Smooth muscle cell (in vitro differentiated cells): ENCODE measurements around the gene BASP1. TPM values are rescaled to one million over a fixed set of nuclear protein-coding genes. Genes with fewer than 3 reads are reported as not detected.

Experiments used
- DNase-seq: peaks from one replicate; lab custom pipeline; 2025; ENCODE audit not compliant: unreplicated experiment; lab: John Stamatoyannopoulos, UW
- H2AFZ ChIP-seq: fragments of 200-600 bp; sonication (generic); 2 replicates; pipeline ENCODE4 v1.6.0; 2016; ENCODE audit warnings: antibody characterized with exemption, low read depth, mild to moderate bottlenecking
- H3F3A ChIP-seq: fragments of 200-600 bp; sonication (generic); 2 replicates; pipeline ENCODE4 v1.6.0; 2017; ENCODE audit warnings: antibody characterized with exemption, low read depth
- H3K27ac ChIP-seq: fragments of 200-600 bp; sonication (generic); 2 replicates; pipeline ENCODE4 v1.5.1; 2016; ENCODE audit warnings: low read depth, mild to moderate bottlenecking
- H3K27me3 ChIP-seq: fragments of 200-600 bp; sonication (generic); 2 replicates; pipeline ENCODE4 v1.6.1; 2016; ENCODE audit warnings: low read depth, mild to moderate bottlenecking
- H3K36me3 ChIP-seq: fragments of 200-600 bp; sonication (generic); 2 replicates; pipeline ENCODE4 v1.5.1; 2016; ENCODE audit warnings: low read depth
- H3K4me1 ChIP-seq: fragments of 200-600 bp; sonication (generic); 2 replicates; pipeline ENCODE4 v1.5.1; 2016; ENCODE audit warnings: low read depth
- H3K4me2 ChIP-seq: fragments of 200-600 bp; sonication (generic); 2 replicates; pipeline ENCODE4 v1.6.0; 2016; ENCODE audit warnings: mild to moderate bottlenecking
- H3K4me3 ChIP-seq: fragments of 200-600 bp; sonication (generic); 2 replicates; pipeline ENCODE4 v1.5.1; 2016; ENCODE audit warnings: mild to moderate bottlenecking
- H3K79me2 ChIP-seq: fragments of 200-600 bp; sonication (generic); 2 replicates; pipeline ENCODE4 v1.6.0; 2016; ENCODE audit warnings: low read depth, mild to moderate bottlenecking
- H3K9ac ChIP-seq: fragments of 200-600 bp; sonication (generic); 2 replicates; pipeline ENCODE4 v1.6.0; 2016; ENCODE audit warnings: low read depth
- H3K9me3 ChIP-seq: fragments of 200-600 bp; sonication (generic); replicated peaks from 2 replicates; pipeline ENCODE4 v1.5.1; 2016; ENCODE audit warnings: low read depth
- H4K20me1 ChIP-seq: fragments of 200-600 bp; sonication (generic); 2 replicates; pipeline ENCODE4 v1.6.0; 2016; ENCODE audit warnings: low read depth
- WGBS: methylation state at CpG from one replicate; pipeline ENCODE4 v1.1.7; 2016; ENCODE audit warnings: low lambda C conversion rate; 5-methylcytosine and 5-hydroxymethylcytosine counted together
- polyA plus RNA-seq: library from polyadenylated mRNA; unstranded; fragments of >200 nt; fragmentation: Nextera tagmentation; extraction: Ambion mirVana; gene quantifications from 2 replicates; pipeline ENCODE4 v1.2.1, GENCODE V29; 2016
- total RNA-seq: library from RNA; depleted of rRNA; stranded (reverse); fragments of >200 nt; gene quantifications from 2 replicates; pipeline ENCODE4 v1.2.3, GENCODE V29; 2014
- TF ChIP-seq, protein P1 (sequence below): fragments of 200-600 bp; sonication (generic); IDR thresholded peaks from 2 replicates; pipeline ENCODE4 v1.5.1; 2017; ENCODE audit warnings: borderline replicate concordance, mild to moderate bottlenecking, antibody characterized with exemption; ENCODE audit not compliant: insufficient read depth, poor library complexity, severe bottlenecking

BASP1 gene
- total and polyA plus RNA-seq, 2 experiments from 2014 or later = 194 to 304 TPM

GRCh38 chr5:17186256-17186655, 31.2 kb upstream of the BASP1 start:
- peaks cover 47% of the 10 kb centered on the region for H3F3A ChIP-seq
- H3K9me3 ChIP-seq = no peaks in the 10 kb centered on the region
- H3K27me3 ChIP-seq = no peaks in the 10 kb centered on the region
- peak overlapping the region; percentile 88 for H3K9ac ChIP-seq
- no peaks in the 10 kb centered on the region for H3K79me2 ChIP-seq
- no peak for DNase-seq
- H3K36me3 ChIP-seq = no peaks in the 10 kb centered on the region
- H3K4me2 ChIP-seq = peak overlapping the region; percentile 62
- H3K27ac ChIP-seq = peak overlapping the region; percentile 98
- H2AFZ ChIP-seq = no peak overlapping the region
- H3K4me1 ChIP-seq = peaks cover 22% of the 10 kb centered on the region
- WGBS = 66% methylated on average over 4 of the region's 4 CpGs
- TF ChIP-seq, protein P1, sequence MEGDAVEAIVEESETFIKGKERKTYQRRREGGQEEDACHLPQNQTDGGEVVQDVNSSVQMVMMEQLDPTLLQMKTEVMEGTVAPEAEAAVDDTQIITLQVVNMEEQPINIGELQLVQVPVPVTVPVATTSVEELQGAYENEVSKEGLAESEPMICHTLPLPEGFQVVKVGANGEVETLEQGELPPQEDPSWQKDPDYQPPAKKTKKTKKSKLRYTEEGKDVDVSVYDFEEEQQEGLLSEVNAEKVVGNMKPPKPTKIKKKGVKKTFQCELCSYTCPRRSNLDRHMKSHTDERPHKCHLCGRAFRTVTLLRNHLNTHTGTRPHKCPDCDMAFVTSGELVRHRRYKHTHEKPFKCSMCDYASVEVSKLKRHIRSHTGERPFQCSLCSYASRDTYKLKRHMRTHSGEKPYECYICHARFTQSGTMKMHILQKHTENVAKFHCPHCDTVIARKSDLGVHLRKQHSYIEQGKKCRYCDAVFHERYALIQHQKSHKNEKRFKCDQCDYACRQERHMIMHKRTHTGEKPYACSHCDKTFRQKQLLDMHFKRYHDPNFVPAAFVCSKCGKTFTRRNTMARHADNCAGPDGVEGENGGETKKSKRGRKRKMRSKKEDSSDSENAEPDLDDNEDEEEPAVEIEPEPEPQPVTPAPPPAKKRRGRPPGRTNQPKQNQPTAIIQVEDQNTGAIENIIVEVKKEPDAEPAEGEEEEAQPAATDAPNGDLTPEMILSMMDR = no peak
- no peak overlapping the region for H3K4me3 ChIP-seq
- no peaks in the 10 kb centered on the region for H4K20me1 ChIP-seq

- Histone ChIP-seq H3K27ac (peak overlapping the region; percentile 98), H2AFZ (no peak overlapping the region), H3K79me2 (no peaks in the 10 kb centered on the region), H3K4me1 (peaks cover 27% of the 10 kb centered on the region), H3K9me3 (no peaks in the 10 kb centered on the region), H3K27me3 (no peaks in the 10 kb centered on the region), H3K9ac (peak overlapping the region; percentile 88), H3K36me3 (no peaks in the 10 kb centered on the region), H3K4me3 (no peak overlapping the region), H3K4me2 (peak overlapping the region; percentile 67), H3F3A (peaks cover 47% of the 10 kb centered on the region), H4K20me1 (no peaks in the 10 kb centered on the region)
- 44% methylated on average over 7 of the region's 7 CpGs for WGBS
- no peak for DNase-seq
- TF ChIP-seq, protein P1 = no peak
Measured at GRCh38 chr5:17187011-17187785, 30.2 kb upstream of the BASP1 start.

DNA sequence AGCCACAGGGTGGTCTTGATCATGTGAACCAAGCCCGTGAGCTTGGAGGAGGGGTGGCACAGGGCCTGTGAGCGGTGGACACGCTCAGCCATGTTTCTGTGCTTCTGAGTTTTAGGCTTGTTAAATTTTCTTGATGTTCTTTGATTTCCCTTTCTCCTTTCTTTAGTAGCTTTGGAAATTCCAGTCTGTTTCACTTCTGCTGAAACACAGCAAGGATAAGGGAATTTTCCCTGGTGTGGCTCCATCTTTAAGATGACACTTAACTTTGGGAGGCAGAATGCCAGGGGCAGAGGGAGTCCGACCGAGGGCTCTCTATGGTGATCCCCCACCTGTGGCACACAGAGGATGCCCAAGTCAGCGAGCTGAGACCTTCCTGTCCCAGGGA, 29.7 kb upstream of the BASP1 start:
- H3K27ac ChIP-seq = peak overlapping the region; percentile 98
- peaks cover 27% of the 10 kb centered on the region for H3K4me1 ChIP-seq
- TF ChIP-seq, protein P1 = no peak
- no peak for DNase-seq
- peak overlapping the region; percentile 88 for H3K9ac ChIP-seq
- peak overlapping the region; percentile 67 for H3K4me2 ChIP-seq
- H2AFZ ChIP-seq = no peak overlapping the region
- no peaks in the 10 kb centered on the region for H3K27me3 ChIP-seq
- no peaks in the 10 kb centered on the region for H3K36me3 ChIP-seq
- no peaks in the 10 kb centered on the region for H3K79me2 ChIP-seq
- peaks cover 45% of the 10 kb centered on the region for H3F3A ChIP-seq
- no peaks in the 10 kb centered on the region for H3K9me3 ChIP-seq
- H4K20me1 ChIP-seq = no peaks in the 10 kb centered on the region
- 83% methylated on average over 6 of the region's 6 CpGs for WGBS
- no peak overlapping the region for H3K4me3 ChIP-seq
